GM12878 (cell line): ENCODE results near the gene RPGRIP1. TPM values are rescaled to one million over a fixed set of nuclear protein-coding genes. Genes with fewer than 3 reads are reported as not detected.
"Not testable (repeated sequence)": the region's sequence is repeated elsewhere in the genome, so short reads cannot be mapped to it uniquely, and the experiment has no call there.

Experiments used
- ATAC-seq: fragments of 200-7000 bp; cut with Tn5 transposase; 3 replicates; pipeline ENCODE4 v1.9.1; 2020; ENCODE audit warnings: mild to moderate bottlenecking, moderate library complexity
- BruUV-seq: library from RNA; stranded (reverse); fragments of 400-500 nt; replicated peaks from 2 replicates; lab custom pipeline; 2021; lab: Mats Ljungman, UMichigan
- CTCF ChIA-PET: fragments of 300-600 bp; sonication (Branson Sonifier 250); formaldehyde crosslinking; extraction: SDS; loops from one replicate; lab custom pipeline; 2021; ENCODE audit warnings: inconsistent platforms; lab: Yijun Ruan, JAX
- POLR2A ChIA-PET: fragments of 350-600 bp; formaldehyde crosslinking; extraction: SDS; loops from one replicate; lab custom pipeline; 2021; ENCODE audit warnings: inconsistent platforms; lab: Charles Lee
- RAD21 ChIA-PET: fragments of 300-600 bp; sonication (Branson Sonifier 250); formaldehyde crosslinking; loops from one replicate; lab custom pipeline; 2023; ENCODE audit warnings: antibody characterized with exemption; ENCODE audit not compliant: unreplicated experiment; lab: Charles Lee
- SMC1A ChIA-PET: fragments of 300-600 bp; sonication (Branson Sonifier 250); formaldehyde crosslinking; loops from one replicate; lab custom pipeline; 2023; ENCODE audit not compliant: unreplicated experiment, uncharacterized antibody; lab: Charles Lee
- DNase-seq: peaks from one replicate; pipeline ENCODE4 v3.0.0-alpha.2; 2011; ENCODE audit warnings: low read depth, low spot score
- FAIRE-seq: peaks from 3 replicates; lab custom pipeline; 2011; peaks lifted over from hg19 to GRCh38; lab: Jason Lieb, UNC
- H2AFZ ChIP-seq: 2 replicates; pipeline ENCODE4 v1.6.0; 2011; ENCODE audit warnings: low read depth, low read length, control low read depth; ENCODE audit not compliant: control insufficient read depth
- H3K27ac ChIP-seq: 2 replicates; pipeline ENCODE4 v1.5.1; 2011; ENCODE audit warnings: control low read depth; ENCODE audit not compliant: control insufficient read depth, insufficient read depth
- H3K27me3 ChIP-seq, 2 experiments: replicated peaks in 1 of 2; 2 replicates each; pipeline versions ENCODE4 v1.6.0 to v1.6.1; 2011; ENCODE audit warnings: low read length in 1 of 2; ENCODE audit not compliant: control insufficient read depth in 2 of 2, insufficient read depth in 2 of 2
- H3K36me3 ChIP-seq, 2 experiments: 2 replicates each; pipeline ENCODE4 v1.5.1; 2011; ENCODE audit warnings: low read length in 1 of 2; ENCODE audit not compliant: control insufficient read depth in 2 of 2, insufficient read depth in 2 of 2
- H3K4me1 ChIP-seq: 2 replicates; pipeline ENCODE4 v1.6.1; 2011; ENCODE audit warnings: mild to moderate bottlenecking, low read length, moderate library complexity, mixed read lengths; ENCODE audit not compliant: control insufficient read depth, insufficient read depth
- H3K4me2 ChIP-seq: 2 replicates; pipeline ENCODE4 v1.6.0; 2011; ENCODE audit warnings: control low read depth; ENCODE audit not compliant: control insufficient read depth, insufficient read depth
- H3K4me3 ChIP-seq: fragments of 200-600 bp; sonication (generic); 2 replicates; pipeline ENCODE4 v1.5.1; 2016
- H3K79me2 ChIP-seq: 2 replicates; pipeline ENCODE4 v1.6.0; 2011; ENCODE audit warnings: low read length; ENCODE audit not compliant: control insufficient read depth, insufficient read depth
- H3K9ac ChIP-seq: 2 replicates; pipeline ENCODE4 v1.8.0; 2011; ENCODE audit warnings: low read length, control low read depth, mixed read lengths; ENCODE audit not compliant: control insufficient read depth, insufficient read depth
- H3K9me3 ChIP-seq: replicated peaks from 3 replicates; pipeline ENCODE4 v1.5.1; 2011; ENCODE audit warnings: mild to moderate bottlenecking, low read length; ENCODE audit not compliant: control insufficient read depth, insufficient read depth
- H4K20me1 ChIP-seq: 2 replicates; pipeline ENCODE4 v1.6.0; 2011; ENCODE audit not compliant: control insufficient read depth, insufficient read depth
- BACH1 ChIP-seq: fragments of 450-650 bp; IDR thresholded peaks from 2 replicates; pipeline ENCODE4 v1.6.1; 2017; ENCODE audit warnings: mild to moderate bottlenecking, borderline replicate concordance
- BHLHE40 ChIP-seq, 2 experiments: fragments of 450-650 bp in 1 of 2; IDR thresholded peaks; 2 replicates each; pipeline ENCODE4 v1.6.1; 2011 to 2017; ENCODE audit warnings: low read depth in 2 of 2, borderline replicate concordance in 1 of 2, improper control_type of control experiment in 1 of 2, low read length in 1 of 2, mild to moderate bottlenecking in 1 of 2
- NR2C1 ChIP-seq: fragments of 450-650 bp; IDR thresholded peaks from 2 replicates; pipeline ENCODE4 v1.6.1; 2017; ENCODE audit warnings: antibody characterized with exemption, mild to moderate bottlenecking, moderate library complexity
- STAT3 ChIP-seq: IDR thresholded peaks from 2 replicates; pipeline ENCODE4 v1.6.1; 2011; ENCODE audit warnings: low read depth, low read length, improper control_type of control experiment
- TAF1 ChIP-seq: IDR thresholded peaks from 2 replicates; pipeline ENCODE4 v1.6.1; 2011; ENCODE audit warnings: mild to moderate bottlenecking, low read depth, low read length, borderline replicate concordance
- WGBS: methylation state at CpG from one replicate; pipeline ENCODE4 v1.1.6; 2016; ENCODE audit warnings: low lambda C conversion rate; ENCODE audit not compliant: insufficient replicate concordance, insufficient coverage; ENCODE audit errors: missing lambda C conversion rate; 5-methylcytosine and 5-hydroxymethylcytosine counted together
- in situ Hi-C: fragments of 300-500 bp; cut with MboI; formaldehyde crosslinking; loops from 9 replicates; pipeline ENCODE4 v1.14.3; 2018; ENCODE audit warnings: mixed read lengths
- intact Hi-C: fragments of 100-400 bp; cut with micrococcal nuclease; formaldehyde crosslinking; loops from one replicate; pipeline ENCODE4 v1.14.2; 2022; ENCODE audit not compliant: unreplicated experiment
- polyA plus RNA-seq, 11 experiments: library from polyadenylated mRNA; depleted of rRNA in 4 of 11; unstranded in 6 of 11; stranded (reverse) in 5 of 11; fragments of >200 nt; fragmentation: Nextera tagmentation in 4 of 11; fragmentation: Illumina TruSeq in 1 of 11; extraction: Ambion mirVana in 4 of 11; extraction: Trizol in 1 of 11; gene quantifications; 1 replicate in 1 of 11; 2 replicates in 10 of 11; pipeline versions ENCODE4 v1.2.1 to v1.2.3, GENCODE V29; 2011 to 2016; ENCODE audit warnings: inconsistent platforms in 2 of 11, missing spikeins in 2 of 11, low read depth in 1 of 11
- total RNA-seq, 4 experiments: library from RNA; depleted of rRNA in 3 of 4; stranded (reverse); fragments of >200 nt in 3 of 4; fragmentation: Illumina TruSeq in 1 of 4; extraction: Trizol in 1 of 4; gene quantifications; 2 replicates each; pipeline versions ENCODE4 v1.2.1 to v1.2.3, GENCODE V29; 2013 to 2021
- TF ChIP-seq, protein P1 (sequence below): IDR thresholded peaks from 2 replicates; pipeline ENCODE4 v1.6.1; 2011; ENCODE audit warnings: borderline replicate concordance, low read depth, mild to moderate bottlenecking, moderate library complexity, low read length; ENCODE audit not compliant: insufficient read depth, poor library complexity, severe bottlenecking

The RPGRIP1 gene
- total and polyA plus RNA-seq, 10 of the 15 experiments (the other 5 are each of a cell fraction or from before 2014, with no cell fraction given): 0.07 to 1.1 (median 0.30) TPM; not detected in 1

DNA sequence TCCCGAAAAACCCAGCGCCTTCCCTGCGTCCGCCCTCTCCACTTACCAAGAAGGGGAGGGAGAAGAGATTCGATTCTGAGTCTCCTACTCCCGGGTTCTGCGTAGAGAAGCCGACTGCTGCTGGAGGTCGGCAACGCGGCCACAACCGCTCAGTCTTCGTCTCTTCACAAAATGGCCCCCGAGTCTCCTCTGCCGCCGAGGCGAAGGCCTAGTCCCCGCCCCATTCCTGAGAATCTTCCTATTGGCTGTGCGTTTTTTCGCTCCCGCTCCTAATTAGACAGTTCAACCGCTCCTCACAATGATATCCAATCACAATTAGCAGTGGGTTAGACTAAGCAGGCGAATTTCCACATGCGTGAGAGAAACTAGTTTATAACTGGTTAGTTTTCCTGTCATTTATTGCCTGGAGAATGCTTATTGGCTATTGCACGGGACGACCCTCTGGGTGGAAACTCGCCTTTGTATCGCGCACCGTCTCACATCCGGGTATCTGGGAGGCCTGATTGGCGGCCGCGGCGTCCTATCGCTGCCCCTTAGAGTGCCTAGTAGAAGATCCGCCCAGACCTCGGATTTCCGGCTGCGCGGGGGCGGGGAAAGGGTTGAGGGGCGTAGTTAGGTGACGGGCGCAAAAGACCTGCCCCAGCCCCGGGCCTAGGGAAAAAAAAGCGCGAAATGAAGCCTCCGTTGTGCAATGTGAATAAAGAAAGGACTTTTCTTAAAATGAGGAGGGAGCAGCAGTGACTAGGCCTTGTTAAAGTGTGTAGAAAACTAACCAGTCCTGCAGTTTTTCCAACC is 10.4 kb upstream of the RPGRIP1 start, which contains the start of gene HNRNPC (continued):
- TF ChIP-seq, protein P1, sequence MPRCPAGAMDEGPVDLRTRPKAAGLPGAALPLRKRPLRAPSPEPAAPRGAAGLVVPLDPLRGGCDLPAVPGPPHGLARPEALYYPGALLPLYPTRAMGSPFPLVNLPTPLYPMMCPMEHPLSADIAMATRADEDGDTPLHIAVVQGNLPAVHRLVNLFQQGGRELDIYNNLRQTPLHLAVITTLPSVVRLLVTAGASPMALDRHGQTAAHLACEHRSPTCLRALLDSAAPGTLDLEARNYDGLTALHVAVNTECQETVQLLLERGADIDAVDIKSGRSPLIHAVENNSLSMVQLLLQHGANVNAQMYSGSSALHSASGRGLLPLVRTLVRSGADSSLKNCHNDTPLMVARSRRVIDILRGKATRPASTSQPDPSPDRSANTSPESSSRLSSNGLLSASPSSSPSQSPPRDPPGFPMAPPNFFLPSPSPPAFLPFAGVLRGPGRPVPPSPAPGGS: no peak
- TF ChIP-seq STAT3: no peak
- peak; percentile 98 for TF ChIP-seq TAF1
- peak; percentile 8 to 38; a peak in 2 of 4 replicates for TF ChIP-seq BHLHE40 (IDR thresholded peaks at IDR 0.05; ENCODE audit: borderline replicate concordance in 1 of 2, low read depth in 2 of 2, low read length in 1 of 2)
- peak; percentile 49 for TF ChIP-seq NR2C1
- peak; percentile 67; the same call in 1 of the 2 replicates for TF ChIP-seq BACH1

- H3K27ac ChIP-seq, H3K27me3 ChIP-seq, BruUV-seq, FAIRE-seq, RAD21 ChIA-PET, CTCF ChIA-PET, H3K9me3 ChIP-seq, H3K4me3 ChIP-seq, H2AFZ ChIP-seq, H3K36me3 ChIP-seq, ATAC-seq, in situ Hi-C loops, H3K9ac ChIP-seq, H3K4me2 ChIP-seq, DNase-seq, H4K20me1 ChIP-seq, H3K4me1 ChIP-seq, intact Hi-C loops: not testable (repeated sequence)
- POLR2A ChIA-PET: interaction anchor here (0.8 kb wide), 1 partner anchor 26 kb away, joined by 3 read pairs; no protein-coding TSS in a partner anchor
- peaks cover 16% of the 10 kb centered on the region for H3K79me2 ChIP-seq
- WGBS: 80% methylated on average over 16 of the region's 17 CpGs
- SMC1A ChIA-PET: interaction anchor here (1.0 to 1.2 kb wide), 2 partner anchors 30 to 35 kb away, joined by 3 to 4 read pairs; no protein-coding TSS in a partner anchor
Measured at GRCh38 chr14:21272661-21273060, 7.2 kb upstream of the RPGRIP1 start.
